ENCODE results near the gene ATP5F1B. TPM values are rescaled to one million over a fixed set of nuclear protein-coding genes. Genes with fewer than 3 reads are reported as not detected.
A peak's percentile ranks its signal among the peaks of the same experiment; 100 is the strongest.

The ATP5F1B gene
- total and polyA plus RNA-seq, 2 donors (not counting 1 experiment from before 2014, with no cell fraction given) = 613 to 965 TPM

- H3K4me1 ChIP-seq (ENCODE audit: control insufficient read depth, extremely low read depth, insufficient read depth, low read length) = peaks cover 2% of the 10 kb centered on the region
- H2AFZ ChIP-seq (ENCODE audit: low read length) = peak within 1 kb of the TSS; percentile 77
- peaks cover 45% of the 10 kb centered on the region for H3K79me2 ChIP-seq (ENCODE audit: control insufficient read depth, insufficient read depth, low read length)
- peak within 1 kb of the TSS; percentile 96 for H3K4me2 ChIP-seq (ENCODE audit: extremely low read depth, insufficient read depth, low read length)
- no peaks in the 10 kb centered on the region for H3K9me3 ChIP-seq (ENCODE audit: control insufficient read depth, insufficient read depth, low read depth, low read length)
- peak within 1 kb of the TSS; percentile 99 to 100 (median 100) for H3K4me3 ChIP-seq (replicated peaks in 1 of 4; ENCODE audit: control extremely low read depth in 1 of 4, insufficient read depth in 1 of 4, low read depth in 3 of 4, low read length in 4 of 4)
- H4K20me1 ChIP-seq (ENCODE audit: control insufficient read depth, extremely low read depth, insufficient read depth, low read length) = no peaks in the 10 kb centered on the region
- peak within 1 kb of the TSS; percentile 99 for H3K27ac ChIP-seq (ENCODE audit: insufficient read depth, low read length)
- TF ChIP-seq, protein P1, sequence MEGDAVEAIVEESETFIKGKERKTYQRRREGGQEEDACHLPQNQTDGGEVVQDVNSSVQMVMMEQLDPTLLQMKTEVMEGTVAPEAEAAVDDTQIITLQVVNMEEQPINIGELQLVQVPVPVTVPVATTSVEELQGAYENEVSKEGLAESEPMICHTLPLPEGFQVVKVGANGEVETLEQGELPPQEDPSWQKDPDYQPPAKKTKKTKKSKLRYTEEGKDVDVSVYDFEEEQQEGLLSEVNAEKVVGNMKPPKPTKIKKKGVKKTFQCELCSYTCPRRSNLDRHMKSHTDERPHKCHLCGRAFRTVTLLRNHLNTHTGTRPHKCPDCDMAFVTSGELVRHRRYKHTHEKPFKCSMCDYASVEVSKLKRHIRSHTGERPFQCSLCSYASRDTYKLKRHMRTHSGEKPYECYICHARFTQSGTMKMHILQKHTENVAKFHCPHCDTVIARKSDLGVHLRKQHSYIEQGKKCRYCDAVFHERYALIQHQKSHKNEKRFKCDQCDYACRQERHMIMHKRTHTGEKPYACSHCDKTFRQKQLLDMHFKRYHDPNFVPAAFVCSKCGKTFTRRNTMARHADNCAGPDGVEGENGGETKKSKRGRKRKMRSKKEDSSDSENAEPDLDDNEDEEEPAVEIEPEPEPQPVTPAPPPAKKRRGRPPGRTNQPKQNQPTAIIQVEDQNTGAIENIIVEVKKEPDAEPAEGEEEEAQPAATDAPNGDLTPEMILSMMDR (conservative IDR thresholded peaks at IDR 0.05 in 1 of 2, IDR thresholded peaks at IDR 0.05 in 1 of 2; ENCODE audit: low read depth in 1 of 2, low read length in 2 of 2) = no peak
- TF ChIP-seq EZH2 (IDR thresholded peaks at IDR 0.05; ENCODE audit: low read length, missing control alignments) = no peak
- DNase-seq (ENCODE audit: low read depth in 2 of 2) = peak; percentile 94 to 98
- peak within 1 kb of the TSS; percentile 99 for H3K9ac ChIP-seq (ENCODE audit: insufficient read depth, low read length)
- no peaks in the 10 kb centered on the region for H3K27me3 ChIP-seq (ENCODE audit: control insufficient read depth, insufficient read depth, low read length)
- H3K36me3 ChIP-seq (ENCODE audit: control insufficient read depth, insufficient read depth, low read length) = no peaks in the 10 kb centered on the region
Measured at GRCh38 chr12:56688129-56688845, 42.5 kb upstream of the ATP5F1B start, which contains the start of gene PTGES3. PTGES3 (minus strand) TSS chr12:56688284; CDS start chr12:56687999, 285 bp downstream.

DNA sequence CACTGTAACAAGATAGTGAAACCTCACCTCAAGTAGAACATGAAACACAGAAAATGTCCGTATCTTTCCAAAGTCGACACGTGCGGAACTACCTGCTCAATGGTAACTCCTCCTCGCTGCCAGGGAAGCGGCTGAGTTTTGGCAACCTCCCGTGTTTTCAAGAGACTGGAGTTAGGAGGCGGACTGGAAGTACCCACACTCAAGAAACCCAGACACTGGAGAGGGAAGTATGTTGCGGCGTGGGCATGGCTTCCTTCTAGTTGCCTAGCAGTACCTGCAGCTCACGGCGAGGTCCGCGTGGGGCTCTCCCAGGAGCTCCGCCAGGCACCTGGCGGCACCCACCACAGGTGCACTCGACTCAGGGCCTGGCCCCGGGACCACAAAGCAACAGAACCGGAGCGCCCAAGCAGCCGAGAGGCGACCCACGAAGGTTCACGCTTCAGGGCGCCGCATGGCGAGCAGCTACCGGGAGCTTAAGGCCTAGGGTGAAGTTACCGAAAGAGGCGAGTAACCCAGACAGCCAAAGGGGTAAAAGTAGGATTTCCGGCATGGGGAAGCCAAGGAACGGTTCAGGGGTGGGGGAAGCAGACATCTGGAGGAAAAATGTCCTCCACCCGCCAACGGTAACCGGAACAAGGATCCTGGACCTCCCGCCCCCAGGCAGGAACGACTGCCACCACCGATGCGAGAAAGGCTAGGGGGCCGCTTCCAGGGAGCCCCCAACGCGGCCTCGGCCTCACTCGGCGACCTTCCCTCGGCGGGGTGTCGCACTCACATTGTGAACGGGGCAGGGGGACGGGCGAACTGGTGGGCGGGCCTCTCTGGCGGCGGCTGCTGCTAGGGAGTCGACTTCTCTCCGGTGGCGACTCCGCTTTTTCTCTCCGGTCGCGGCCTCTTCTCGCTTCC, 41.7 kb upstream of the ATP5F1B start:
- H3K4me1 ChIP-seq (ENCODE audit: control insufficient read depth, extremely low read depth, insufficient read depth, low read length) = peaks cover 2% of the 10 kb centered on the region
- H3K27ac ChIP-seq (ENCODE audit: insufficient read depth, low read length) = peak overlapping the region; percentile 99
- no peaks in the 10 kb centered on the region for H4K20me1 ChIP-seq (ENCODE audit: control insufficient read depth, extremely low read depth, insufficient read depth, low read length)
- H3K27me3 ChIP-seq (ENCODE audit: control insufficient read depth, insufficient read depth, low read length) = no peaks in the 10 kb centered on the region
- no peaks in the 10 kb centered on the region for H3K36me3 ChIP-seq (ENCODE audit: control insufficient read depth, insufficient read depth, low read length)
- TF ChIP-seq, protein P1 (conservative IDR thresholded peaks at IDR 0.05 in 1 of 2, IDR thresholded peaks at IDR 0.05 in 1 of 2; ENCODE audit: low read depth in 1 of 2, low read length in 2 of 2) = no peak
- TF ChIP-seq EZH2 (IDR thresholded peaks at IDR 0.05; ENCODE audit: low read length, missing control alignments) = no peak
- peak overlapping the region; percentile 99 for H3K9ac ChIP-seq (ENCODE audit: insufficient read depth, low read length)
- H3K4me3 ChIP-seq (replicated peaks in 1 of 4; ENCODE audit: control extremely low read depth in 1 of 4, insufficient read depth in 1 of 4, low read depth in 3 of 4, low read length in 4 of 4) = peak overlapping the region; percentile 99 to 100 (median 100)
- DNase-seq (ENCODE audit: low read depth in 2 of 2) = peak in 1 of 2 donors; percentile 46
- H3K79me2 ChIP-seq (ENCODE audit: control insufficient read depth, insufficient read depth, low read length) = peaks cover 53% of the 10 kb centered on the region
- no peaks in the 10 kb centered on the region for H3K9me3 ChIP-seq (ENCODE audit: control insufficient read depth, insufficient read depth, low read depth, low read length)
- peak overlapping the region; percentile 83 for H3K4me2 ChIP-seq (ENCODE audit: extremely low read depth, insufficient read depth, low read length)
- H2AFZ ChIP-seq (ENCODE audit: low read length) = no peak overlapping the region
